Natural killer cell (primary cell): ENCODE data around the gene OSBPL1A. TPM values are rescaled to one million over a fixed set of nuclear protein-coding genes. Genes with fewer than 3 reads are reported as not detected.
"Not testable (repeated sequence)": the region's sequence is repeated elsewhere in the genome, so short reads cannot be mapped to it uniquely, and the experiment has no call there.

Source experiments
- ATAC-seq, 3 donors: fragments of 150-1000 bp in 2 of 3; fragments of 200-7000 bp in 1 of 3; cut with Tn5 transposase; 1 replicate in 1 of 3; 2 replicates in 2 of 3; pipeline ENCODE4 v1.10.0; 2021; ENCODE audit warnings: mild to moderate bottlenecking in 2 of 3, moderate library complexity in 2 of 3
- DNase-seq, 2 donors: peaks; one replicate each; pipeline versions ENCODE4 v3.0.0 to v3.0.0-alpha.2; 2013 to 2021; ENCODE audit warnings: mixed read lengths in 1 of 2
- H3K27ac ChIP-seq: one replicate; pipeline ENCODE4 v1.5.1; 2013; ENCODE audit warnings: mild to moderate bottlenecking, low read length
- H3K27me3 ChIP-seq: one replicate; pipeline ENCODE4 v1.6.1; 2013; ENCODE audit warnings: low read length; ENCODE audit not compliant: control insufficient read depth, insufficient read depth
- H3K36me3 ChIP-seq: one replicate; pipeline ENCODE4 v1.6.1; 2013; ENCODE audit warnings: low read length; ENCODE audit not compliant: control insufficient read depth, insufficient read depth
- H3K4me1 ChIP-seq: one replicate; pipeline ENCODE4 v1.6.1; 2013; ENCODE audit warnings: low read length; ENCODE audit not compliant: control insufficient read depth, insufficient read depth
- H3K4me3 ChIP-seq: one replicate; pipeline ENCODE4 v1.5.1; 2013; ENCODE audit warnings: low read length
- H3K9me3 ChIP-seq: one replicate; pipeline ENCODE4 v1.6.1; 2013; ENCODE audit warnings: low read length; ENCODE audit not compliant: control insufficient read depth, insufficient read depth
- H3K27ac Mint-ChIP-seq, 2 donors: one replicate each; pipeline ENCODE4 v1.8.0; 2022; ENCODE audit warnings: mild to moderate bottlenecking in 2 of 2, mixed read lengths in 2 of 2, moderate library complexity in 1 of 2
- H3K27me3 Mint-ChIP-seq, 2 donors: one replicate each; pipeline ENCODE4 v1.8.0; 2022; ENCODE audit warnings: low read depth in 2 of 2, mixed read lengths in 2 of 2
- H3K36me3 Mint-ChIP-seq: one replicate; pipeline ENCODE4 v1.8.0; 2022; ENCODE audit warnings: mixed read lengths
- H3K4me1 Mint-ChIP-seq, 2 donors: one replicate each; pipeline ENCODE4 v1.8.0; 2022; ENCODE audit warnings: mixed read lengths in 2 of 2
- H3K4me3 Mint-ChIP-seq: one replicate; pipeline ENCODE4 v1.8.0; 2022; ENCODE audit warnings: mild to moderate bottlenecking, moderate library complexity, mixed read lengths
- H3K9me3 Mint-ChIP-seq, 2 donors: one replicate each; pipeline ENCODE4 v1.8.0; 2022; ENCODE audit warnings: mixed read lengths in 2 of 2
- CTCF ChIP-seq: fragments of 200-600 bp; IDR thresholded peaks from one replicate; pipeline ENCODE4 v1.8.0; 2022; ENCODE audit warnings: antibody characterized with exemption
- WGBS: methylation state at CpG from one replicate; pipeline ENCODE4 v1.1.7; 2013; ENCODE audit warnings: missing lambda C conversion rate; ENCODE audit not compliant: insufficient coverage; 5-methylcytosine and 5-hydroxymethylcytosine counted together
- intact Hi-C: fragments of 100-400 bp; cut with micrococcal nuclease; formaldehyde crosslinking; loops from one replicate; pipeline ENCODE4 v1.14.2; 2022
- total RNA-seq, 4 donors: library from RNA; stranded (reverse); fragments of 120-200 nt in 1 of 4; gene quantifications; one replicate each; pipeline versions ENCODE4 v1.2.3 to v1.2.4, GENCODE V29; 2013 to 2022

OSBPL1A gene
- total RNA-seq, 3 donors from 2014 or later (not counting 1 experiment from before 2014, with no cell fraction given) = 1.2 to 32.5 (median 1.5) TPM

DNA sequence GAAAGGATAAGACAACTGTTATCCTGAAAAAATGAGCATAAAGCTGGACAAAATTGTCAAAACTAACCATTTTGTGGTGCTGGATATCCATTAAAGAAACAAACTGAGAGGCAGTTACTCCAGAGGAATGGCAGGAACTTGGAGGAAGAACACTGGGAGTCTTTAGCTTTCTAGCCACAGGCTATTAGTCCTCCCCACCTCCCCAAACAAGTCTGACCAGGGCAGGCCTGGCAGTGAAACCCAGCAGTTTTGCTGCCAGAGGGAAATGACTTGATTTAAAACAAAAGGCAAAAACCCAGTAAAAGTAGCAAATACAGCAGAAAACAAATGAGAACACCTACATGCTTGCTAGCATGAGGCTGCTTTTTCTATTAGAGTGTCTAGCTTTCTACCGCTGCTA is 34.9 kb downstream of the OSBPL1A start:
- no peak for ATAC-seq
- Histone ChIP-seq H3K4me3 (no peak overlapping the region), H3K9me3 (no peaks in the 10 kb centered on the region), H3K4me1 (no peaks in the 10 kb centered on the region), H3K27ac (no peak overlapping the region), H3K36me3 (no peaks in the 10 kb centered on the region), H3K27me3 (no peaks in the 10 kb centered on the region)
- Mint-ChIP-seq H3K27me3 (peaks cover 0 to 5% of the 10 kb centered on the region in 2 donors), H3K36me3 (no peaks in the 10 kb centered on the region), H3K4me3 (no peak overlapping the region), H3K9me3 (no peaks in the 10 kb centered on the region), H3K27ac (no peak overlapping the region), H3K4me1 (no peaks in the 10 kb centered on the region)
- WGBS = 100% methylated on average over 1 of the region's 1 CpG
- no peak for DNase-seq
- no peak for TF ChIP-seq CTCF
- intact Hi-C loops = loop anchor here (5.0 to 10.0 kb wide), 2 partner anchors 122 to 365 kb away; no protein-coding TSS in a partner anchor

GRCh38 chr18:24359787-24360530 is 37.7 kb downstream of the OSBPL1A start:
- peak in 2 of 3 donors; percentile 47 to 56 for ATAC-seq

GRCh38 chr18:24354278-24354677 is 43.3 kb downstream of the OSBPL1A start:
- Mint-ChIP-seq H3K9me3 (peaks cover 0 to 3% of the 10 kb centered on the region in 2 donors), H3K4me1 (no peaks in the 10 kb centered on the region), H3K36me3 (no peaks in the 10 kb centered on the region), H3K27ac (no peak overlapping the region), H3K27me3 (peaks cover 2 to 7% of the 10 kb centered on the region in 2 donors), H3K4me3 (no peak overlapping the region)
- DNase-seq = no peak
- 83% methylated on average over 6 of the region's 6 CpGs for WGBS
- no peak for TF ChIP-seq CTCF
- Histone ChIP-seq H3K36me3 (no peaks in the 10 kb centered on the region), H3K27ac (no peak overlapping the region), H3K4me1 (no peaks in the 10 kb centered on the region), H3K27me3 (no peaks in the 10 kb centered on the region), H3K9me3 (no peaks in the 10 kb centered on the region), H3K4me3 (no peak overlapping the region)
- intact Hi-C loops = no loop called here
- ATAC-seq = no peak

More at GRCh38 chr18:24359787-24360530, 37.7 kb downstream of the OSBPL1A start:
- not testable (repeated sequence) for H3K4me1 ChIP-seq, H3K27ac ChIP-seq, H3K27ac Mint-ChIP-seq, H3K36me3 Mint-ChIP-seq, H3K4me1 Mint-ChIP-seq, H3K4me3 ChIP-seq, H3K9me3 ChIP-seq, H3K4me3 Mint-ChIP-seq, H3K27me3 ChIP-seq, H3K27me3 Mint-ChIP-seq, H3K9me3 Mint-ChIP-seq, H3K36me3 ChIP-seq
- 23% methylated on average over 8 of the region's 9 CpGs for WGBS
- peak; percentile 60 for TF ChIP-seq CTCF
- peak in 1 of 2 donors; percentile 65 for DNase-seq
- intact Hi-C loops = loop anchor here (5.0 to 10.0 kb wide), 2 partner anchors 125 to 367 kb away; no protein-coding TSS in a partner anchor

- Mint-ChIP-seq H3K4me1 (no peaks in the 10 kb centered on the region), H3K9me3 (no peaks in the 10 kb centered on the region), H3K4me3 (no peak overlapping the region), H3K36me3 (no peaks in the 10 kb centered on the region), H3K27me3 (peaks cover 15 to 30% of the 10 kb centered on the region in 2 donors), H3K27ac (no peak overlapping the region)
- TF ChIP-seq CTCF = no peak
- intact Hi-C loops = no loop called here
- ATAC-seq = no peak
- Histone ChIP-seq H3K4me3 (no peak overlapping the region), H3K9me3 (no peaks in the 10 kb centered on the region), H3K36me3 (no peaks in the 10 kb centered on the region), H3K4me1 (no peaks in the 10 kb centered on the region), H3K27me3 (no peaks in the 10 kb centered on the region), H3K27ac (no peak overlapping the region)
- DNase-seq = no peak
Observed at GRCh38 chr18:24346254-24346653, 51.4 kb downstream of the OSBPL1A start.
